Bronchial epithelial cell (primary cell): ENCODE data around the gene PRKCB. TPM values are rescaled to one million over a fixed set of nuclear protein-coding genes. Genes with fewer than 3 reads are reported as not detected.

Experiments
- DNase-seq: peaks from one replicate; pipeline ENCODE4 v3.0.0-alpha.2; 2010; ENCODE audit warnings: low read depth
- FAIRE-seq: peaks from 2 replicates; lab custom pipeline; 2011; peaks lifted over from hg19 to GRCh38; lab: Jason Lieb, UNC
- H3K27me3 ChIP-seq: 2 replicates; pipeline ENCODE4 v1.5.1; 2011; ENCODE audit warnings: low read length; ENCODE audit not compliant: control insufficient read depth, insufficient read depth
- H3K36me3 ChIP-seq: 2 replicates; pipeline ENCODE4 v1.5.1; 2011; ENCODE audit warnings: low read length; ENCODE audit not compliant: control insufficient read depth, insufficient read depth
- H3K4me3 ChIP-seq: 2 replicates; pipeline ENCODE4 v1.5.1; 2011; ENCODE audit warnings: mild to moderate bottlenecking, low read depth, low read length, control low read depth
- total RNA-seq: library from RNA; depleted of rRNA; stranded (reverse); fragments of >200 nt; gene quantifications from 2 replicates; pipeline ENCODE4 v1.2.1, GENCODE V29; 2014
- TF ChIP-seq, protein P1 (sequence below): IDR thresholded peaks from 2 replicates; pipeline ENCODE4 v1.5.1; 2011; ENCODE audit warnings: mild to moderate bottlenecking, moderate library complexity, low read length, control low read depth, inconsistent platforms; ENCODE audit not compliant: insufficient read depth, severe bottlenecking

Gene PRKCB
- total RNA-seq, 1 donor from 2014 or later = not detected

DNA sequence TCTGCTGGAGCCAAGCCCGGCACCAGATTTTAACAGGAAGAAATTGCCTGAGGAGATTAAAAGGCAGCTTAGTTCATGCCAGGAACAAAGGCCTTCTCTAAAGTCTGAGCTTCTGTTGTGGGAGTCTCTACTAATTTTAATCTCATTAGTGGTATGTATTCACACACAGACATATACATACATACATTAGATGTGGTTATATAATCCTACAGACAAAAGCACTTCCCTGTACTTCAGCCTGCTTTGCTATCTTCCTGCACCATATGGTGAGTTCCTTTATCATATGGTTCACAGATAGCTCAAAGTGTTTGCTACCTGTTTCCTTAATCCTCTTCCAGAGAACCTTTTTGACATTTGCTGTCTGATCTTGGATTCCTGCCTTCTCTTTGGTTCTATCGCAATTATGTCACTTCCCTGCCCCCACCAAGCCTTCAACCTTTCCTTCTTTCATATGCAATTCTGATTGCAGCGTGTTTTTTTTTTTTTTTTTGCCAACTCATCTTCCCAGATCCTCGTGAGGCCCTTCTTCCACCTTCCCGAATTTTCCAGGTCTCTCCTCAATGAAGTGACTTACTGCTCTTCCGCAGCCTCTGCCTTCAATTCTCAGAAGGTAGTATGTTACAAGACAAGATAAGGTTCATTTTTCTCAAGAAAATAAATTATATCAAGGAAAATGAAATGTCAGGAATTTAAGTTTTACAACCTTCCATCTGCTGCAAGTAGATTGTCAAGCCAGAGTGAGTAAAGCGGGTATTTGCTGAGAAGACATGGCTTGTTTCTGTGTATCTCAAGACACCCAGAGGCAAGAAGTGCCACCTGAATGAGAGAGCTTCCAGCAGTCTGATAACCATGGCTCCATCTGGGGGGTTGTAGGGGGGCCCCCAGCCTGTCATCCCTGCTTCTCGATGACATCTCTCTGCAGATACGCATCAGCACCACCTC is 300.1 kb downstream of the PRKCB start:
- DNase-seq = no peak
- FAIRE-seq = no peak
- no peaks in the 10 kb centered on the region for H3K27me3 ChIP-seq
- H3K4me3 ChIP-seq = no peak overlapping the region
- H3K36me3 ChIP-seq = no peaks in the 10 kb centered on the region
- TF ChIP-seq, protein P1, sequence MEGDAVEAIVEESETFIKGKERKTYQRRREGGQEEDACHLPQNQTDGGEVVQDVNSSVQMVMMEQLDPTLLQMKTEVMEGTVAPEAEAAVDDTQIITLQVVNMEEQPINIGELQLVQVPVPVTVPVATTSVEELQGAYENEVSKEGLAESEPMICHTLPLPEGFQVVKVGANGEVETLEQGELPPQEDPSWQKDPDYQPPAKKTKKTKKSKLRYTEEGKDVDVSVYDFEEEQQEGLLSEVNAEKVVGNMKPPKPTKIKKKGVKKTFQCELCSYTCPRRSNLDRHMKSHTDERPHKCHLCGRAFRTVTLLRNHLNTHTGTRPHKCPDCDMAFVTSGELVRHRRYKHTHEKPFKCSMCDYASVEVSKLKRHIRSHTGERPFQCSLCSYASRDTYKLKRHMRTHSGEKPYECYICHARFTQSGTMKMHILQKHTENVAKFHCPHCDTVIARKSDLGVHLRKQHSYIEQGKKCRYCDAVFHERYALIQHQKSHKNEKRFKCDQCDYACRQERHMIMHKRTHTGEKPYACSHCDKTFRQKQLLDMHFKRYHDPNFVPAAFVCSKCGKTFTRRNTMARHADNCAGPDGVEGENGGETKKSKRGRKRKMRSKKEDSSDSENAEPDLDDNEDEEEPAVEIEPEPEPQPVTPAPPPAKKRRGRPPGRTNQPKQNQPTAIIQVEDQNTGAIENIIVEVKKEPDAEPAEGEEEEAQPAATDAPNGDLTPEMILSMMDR = no peak

DNA sequence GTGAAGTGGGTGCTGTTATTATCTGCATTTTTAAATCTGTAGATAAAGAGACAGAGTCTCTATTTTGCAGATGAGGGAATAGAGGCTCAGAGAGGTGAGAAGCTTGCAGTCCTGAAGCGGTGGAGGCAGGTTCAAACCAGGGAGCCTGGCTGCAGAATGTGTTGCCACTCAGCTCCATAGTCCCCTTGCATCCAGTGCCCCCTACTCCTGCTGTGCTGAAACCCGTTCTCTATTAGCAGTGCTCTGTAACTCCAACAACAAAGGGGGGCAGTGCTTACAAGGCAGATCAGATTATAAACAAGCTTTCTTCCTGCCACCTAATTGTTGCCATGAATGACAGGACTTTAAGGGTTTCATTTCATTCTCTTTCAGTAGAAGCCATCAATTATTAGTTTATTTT is 302.2 kb downstream of the PRKCB start:
- Histone ChIP-seq H3K36me3 (no peaks in the 10 kb centered on the region), H3K27me3 (no peaks in the 10 kb centered on the region), H3K4me3 (no peak overlapping the region)
- FAIRE-seq (no peak), DNase-seq (no peak)
- TF ChIP-seq, protein P1 = no peak

DNA sequence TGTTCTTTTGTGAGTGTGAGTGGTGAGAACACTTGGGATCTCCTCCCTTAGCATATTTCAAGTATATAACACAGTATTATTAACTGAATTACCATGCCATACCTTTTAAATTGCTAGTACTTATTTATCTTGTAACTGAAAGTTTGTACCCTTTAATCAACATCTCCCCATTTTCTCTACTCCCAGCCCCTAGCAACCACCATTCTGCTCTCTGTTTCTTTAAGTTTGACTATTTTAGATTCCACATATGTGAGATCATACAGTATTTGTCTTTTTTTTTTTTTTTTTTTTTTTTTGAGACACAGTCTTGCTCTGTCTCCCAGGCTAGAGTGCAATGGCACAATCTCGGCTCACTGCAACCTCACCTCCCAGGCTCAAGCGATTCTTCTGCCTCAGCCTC is 302.8 kb downstream of the PRKCB start:
- Histone ChIP-seq H3K36me3 (no peaks in the 10 kb centered on the region), H3K4me3 (no peak overlapping the region), H3K27me3 (no peaks in the 10 kb centered on the region)
- FAIRE-seq (no peak), DNase-seq (no peak)
- TF ChIP-seq, protein P1 = no peak

DNA sequence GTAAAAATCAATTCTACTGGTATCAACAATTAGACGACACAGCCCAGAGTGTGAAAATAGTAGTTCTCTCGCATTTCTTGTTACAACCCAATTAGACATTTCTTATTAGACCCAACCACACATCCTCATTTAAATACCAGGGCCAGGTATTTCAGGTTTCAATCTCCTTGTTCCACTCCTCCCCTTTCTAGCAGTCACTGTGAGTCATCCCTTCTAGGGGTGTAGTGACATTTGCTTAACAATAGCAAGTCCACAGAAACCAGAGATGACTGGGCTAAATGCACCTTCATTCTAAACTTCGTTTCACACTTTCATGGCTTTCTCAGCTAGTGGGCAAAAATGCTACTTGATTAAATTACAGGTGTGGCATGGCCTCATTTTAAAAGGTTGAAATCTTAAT is 303.5 kb downstream of the PRKCB start:
- Histone ChIP-seq H3K27me3 (no peaks in the 10 kb centered on the region), H3K4me3 (no peak overlapping the region), H3K36me3 (no peaks in the 10 kb centered on the region)
- peak; percentile 42 for DNase-seq
- no peak for FAIRE-seq
- TF ChIP-seq, protein P1 = no peak

DNA sequence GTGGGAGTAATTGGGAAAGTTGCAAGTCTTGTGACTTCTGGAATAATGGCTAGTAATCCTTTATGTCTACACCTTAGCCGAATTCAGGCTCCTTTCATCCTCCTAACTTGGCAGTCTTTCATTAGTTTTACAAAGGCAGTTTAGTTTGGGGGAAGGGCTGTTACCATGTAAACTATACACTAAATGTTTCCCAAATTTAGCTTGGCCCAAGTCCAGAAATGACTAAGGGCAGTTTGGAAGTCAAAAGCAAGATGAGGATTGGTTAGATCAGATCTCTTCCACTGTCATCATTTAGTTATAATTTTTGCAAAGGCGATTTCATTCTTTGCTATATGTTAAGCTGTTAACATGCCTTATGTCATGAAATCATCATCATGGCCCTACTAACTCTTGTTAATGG is 304.9 kb downstream of the PRKCB start:
- TF ChIP-seq, protein P1 = no peak
- no peak for DNase-seq
- Histone ChIP-seq H3K36me3 (no peaks in the 10 kb centered on the region), H3K27me3 (no peaks in the 10 kb centered on the region), H3K4me3 (no peak overlapping the region)
- no peak for FAIRE-seq
